Measurements from ENCODE around the gene PRCP.
A peak's percentile ranks its signal among the peaks of the same experiment; 100 is the strongest.
"Not testable (repeated sequence)": the region's sequence is repeated elsewhere in the genome, so short reads cannot be mapped to it uniquely, and the experiment has no call there.

Gene PRCP

GRCh38 chr11:82900277-82901164, at the start of gene PRCP:
PRCP (minus strand) TSS chr11:82900430; CDS start chr11:82900402, 28 bp downstream.
- Histone ChIP-seq H3K4me1 (ENCODE audit: control insufficient read depth, insufficient read depth, low read length) (no peaks in the 10 kb centered on the region), H3K4me3 (ENCODE audit: low read length) (peak within 1 kb of the TSS; percentile 74), H3K9me3 (ENCODE audit: control insufficient read depth, insufficient read depth, low read length) (no peaks in the 10 kb centered on the region), H3K27ac (ENCODE audit: low read length) (no peak within 1 kb of the TSS), H3K27me3 (ENCODE audit: control insufficient read depth, insufficient read depth, low read length) (no peaks in the 10 kb centered on the region), H3K36me3 (ENCODE audit: control insufficient read depth, insufficient read depth, low read length) (no peaks in the 10 kb centered on the region)
- no CpG with 5 or more reads among the region's 40 CpGs for WGBS (ENCODE audit: insufficient coverage, insufficient read length)
- peak; percentile 78 for DNase-seq (ENCODE audit: low read depth, low spot score)

DNA sequence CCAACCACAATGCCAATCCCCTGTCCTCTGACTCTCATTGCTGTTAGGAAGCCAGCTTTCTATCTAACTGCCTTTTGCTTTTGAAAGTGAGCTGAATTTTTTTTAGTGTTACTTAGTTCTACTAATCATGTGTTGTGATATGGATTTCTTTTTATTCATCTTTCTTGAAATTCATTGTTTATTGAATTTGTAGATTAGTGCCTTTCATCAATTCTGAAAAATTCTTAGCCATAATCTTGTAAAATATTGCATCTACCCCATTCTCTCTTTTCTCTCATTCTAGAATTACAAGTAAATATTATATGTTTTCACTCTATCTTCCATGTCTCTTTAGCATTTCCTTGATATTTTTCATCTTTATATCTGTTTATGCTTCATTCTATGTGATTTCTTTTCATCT, 49.1 kb upstream of the PRCP start:
- Histone ChIP-seq H3K27me3 (ENCODE audit: control insufficient read depth, insufficient read depth, low read length) (no peaks in the 10 kb centered on the region), H3K27ac (ENCODE audit: low read length) (no peak overlapping the region), H3K36me3 (ENCODE audit: control insufficient read depth, insufficient read depth, low read length) (no peaks in the 10 kb centered on the region), H3K9me3 (ENCODE audit: control insufficient read depth, insufficient read depth, low read length) (no peaks in the 10 kb centered on the region), H3K4me1 (ENCODE audit: control insufficient read depth, insufficient read depth, low read length) (no peaks in the 10 kb centered on the region), H3K4me3 (ENCODE audit: low read length) (no peak overlapping the region)
- DNase-seq (ENCODE audit: low read depth, low spot score), result no peak

GRCh38 chr11:82945682-82946081, 45.5 kb upstream of the PRCP start:
- H3K36me3 ChIP-seq (ENCODE audit: control insufficient read depth, insufficient read depth, low read length), result no peaks in the 10 kb centered on the region
- no peaks in the 10 kb centered on the region; the same call in 1 of the 2 replicates for H3K4me1 ChIP-seq (ENCODE audit: control insufficient read depth, insufficient read depth, low read length)
- no peak overlapping the region for H3K4me3 ChIP-seq (ENCODE audit: low read length)
- DNase-seq (ENCODE audit: low read depth, low spot score), result no peak
- no peaks in the 10 kb centered on the region for H3K9me3 ChIP-seq (ENCODE audit: control insufficient read depth, insufficient read depth, low read length)
- H3K27ac ChIP-seq (ENCODE audit: low read length), result no peak overlapping the region
- H3K27me3 ChIP-seq (ENCODE audit: control insufficient read depth, insufficient read depth, low read length), result no peaks in the 10 kb centered on the region

DNA sequence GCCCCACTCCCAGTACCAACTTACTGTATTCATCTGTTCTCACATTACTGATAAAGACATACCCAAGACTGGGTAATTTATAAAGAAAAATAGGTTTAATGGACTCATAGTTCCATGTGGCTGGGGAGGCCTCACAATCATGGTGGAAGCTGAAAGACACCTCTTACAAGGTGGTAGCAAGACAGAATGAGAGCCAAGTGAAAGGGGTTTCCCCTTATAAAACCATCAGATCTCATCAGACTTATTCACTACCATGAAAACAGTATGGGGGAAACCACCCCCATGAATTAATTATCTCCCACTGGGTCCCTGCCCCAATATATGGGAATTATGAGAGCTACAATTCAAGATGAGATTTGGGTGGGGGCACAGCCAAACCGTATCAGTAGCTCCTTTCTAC, 44.8 kb upstream of the PRCP start:
- not testable (repeated sequence) for H3K4me3 ChIP-seq (ENCODE audit: low read length); H3K36me3 ChIP-seq (ENCODE audit: control insufficient read depth, insufficient read depth, low read length); H3K27ac ChIP-seq (ENCODE audit: low read length); DNase-seq (ENCODE audit: low read depth, low spot score); H3K4me1 ChIP-seq (ENCODE audit: control insufficient read depth, insufficient read depth, low read length); H3K9me3 ChIP-seq (ENCODE audit: control insufficient read depth, insufficient read depth, low read length); H3K27me3 ChIP-seq (ENCODE audit: control insufficient read depth, insufficient read depth, low read length)
- no CpG with 5 or more reads among the region's 1 CpG for WGBS (ENCODE audit: insufficient coverage, insufficient read length)

DNA sequence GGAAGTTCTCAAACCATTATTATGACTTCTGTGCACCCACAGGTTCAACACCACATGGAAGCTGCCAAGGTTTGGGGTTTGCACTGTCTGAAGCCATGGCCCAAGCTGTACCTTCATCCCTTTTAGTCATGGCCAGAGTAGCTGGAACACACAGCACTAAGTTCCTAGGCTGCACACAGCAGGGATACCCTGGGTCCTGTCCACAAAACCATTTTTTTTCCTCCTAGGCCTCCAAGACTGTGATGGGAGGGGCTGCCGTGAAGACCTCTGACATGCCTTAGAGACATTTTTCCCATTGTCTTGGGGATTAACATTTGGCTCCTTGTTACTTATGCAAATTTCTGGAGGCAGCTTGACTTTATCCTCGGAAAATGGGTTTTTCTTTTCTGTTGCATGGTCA, 44.0 kb upstream of the PRCP start:
- H3K27ac ChIP-seq (ENCODE audit: low read length), result no peak overlapping the region
- WGBS (ENCODE audit: insufficient coverage, insufficient read length), result no CpG with 5 or more reads among the region's 2 CpGs
- no peak for DNase-seq (ENCODE audit: low read depth, low spot score)
- H3K4me3 ChIP-seq (ENCODE audit: low read length), result no peak overlapping the region
- H3K27me3 ChIP-seq (ENCODE audit: control insufficient read depth, insufficient read depth, low read length), result no peaks in the 10 kb centered on the region
- no peaks in the 10 kb centered on the region; the same call in 1 of the 2 replicates for H3K4me1 ChIP-seq (ENCODE audit: control insufficient read depth, insufficient read depth, low read length)
- H3K36me3 ChIP-seq (ENCODE audit: control insufficient read depth, insufficient read depth, low read length), result no peaks in the 10 kb centered on the region
- H3K9me3 ChIP-seq (ENCODE audit: control insufficient read depth, insufficient read depth, low read length), result no peaks in the 10 kb centered on the region

DNA sequence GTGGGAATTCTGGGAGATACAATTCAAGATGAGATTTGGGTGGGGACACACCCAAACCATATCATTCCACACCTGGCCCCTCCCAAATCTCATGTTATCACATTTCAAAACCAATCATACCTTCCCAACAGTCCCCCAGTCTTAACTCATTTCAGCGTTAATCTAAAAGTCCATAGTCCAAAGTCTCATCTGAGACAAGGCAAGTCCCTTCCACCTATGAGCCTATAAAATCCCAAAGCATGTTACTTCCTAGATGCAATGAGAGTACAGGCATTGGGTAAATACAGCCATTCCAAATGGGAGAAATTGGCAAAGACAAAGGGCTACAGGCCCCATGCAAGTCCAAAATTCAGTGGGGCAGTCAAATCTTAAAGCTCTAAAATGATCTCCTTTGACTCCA, 43.2 kb upstream of the PRCP start:
- H3K9me3 ChIP-seq (ENCODE audit: control insufficient read depth, insufficient read depth, low read length); H3K27me3 ChIP-seq (ENCODE audit: control insufficient read depth, insufficient read depth, low read length); H3K4me3 ChIP-seq (ENCODE audit: low read length); H3K27ac ChIP-seq (ENCODE audit: low read length); H3K36me3 ChIP-seq (ENCODE audit: control insufficient read depth, insufficient read depth, low read length); DNase-seq (ENCODE audit: low read depth, low spot score); H3K4me1 ChIP-seq (ENCODE audit: control insufficient read depth, insufficient read depth, low read length): not testable (repeated sequence)
- no CpG with 5 or more reads among the region's 1 CpG for WGBS (ENCODE audit: insufficient coverage, insufficient read length)

- H3K4me3 ChIP-seq (ENCODE audit: low read length), result no peak overlapping the region
- H3K4me1 ChIP-seq (ENCODE audit: control insufficient read depth, insufficient read depth, low read length), result no peaks in the 10 kb centered on the region; the same call in 1 of the 2 replicates
- no peaks in the 10 kb centered on the region for H3K36me3 ChIP-seq (ENCODE audit: control insufficient read depth, insufficient read depth, low read length)
- no peak for DNase-seq (ENCODE audit: low read depth, low spot score)
- H3K27ac ChIP-seq (ENCODE audit: low read length), result no peak overlapping the region
- no CpG with 5 or more reads among the region's 2 CpGs for WGBS (ENCODE audit: insufficient coverage, insufficient read length)
- no peaks in the 10 kb centered on the region for H3K27me3 ChIP-seq (ENCODE audit: control insufficient read depth, insufficient read depth, low read length)
- H3K9me3 ChIP-seq (ENCODE audit: control insufficient read depth, insufficient read depth, low read length), result no peaks in the 10 kb centered on the region
These were observed 42.1 kb upstream of the PRCP start for GRCh38 chr11:82942376-82942775.

- no peaks in the 10 kb centered on the region for H3K9me3 ChIP-seq (ENCODE audit: control insufficient read depth, insufficient read depth, low read length)
- no peaks in the 10 kb centered on the region; the same call in 1 of the 2 replicates for H3K4me1 ChIP-seq (ENCODE audit: control insufficient read depth, insufficient read depth, low read length)
- no peaks in the 10 kb centered on the region for H3K27me3 ChIP-seq (ENCODE audit: control insufficient read depth, insufficient read depth, low read length)
- H3K4me3 ChIP-seq (ENCODE audit: low read length), result no peak overlapping the region
- no peak overlapping the region for H3K27ac ChIP-seq (ENCODE audit: low read length)
- no peaks in the 10 kb centered on the region for H3K36me3 ChIP-seq (ENCODE audit: control insufficient read depth, insufficient read depth, low read length)
- WGBS (ENCODE audit: insufficient coverage, insufficient read length), result no CpG with 5 or more reads among the region's 2 CpGs
- DNase-seq (ENCODE audit: low read depth, low spot score), result no peak
These were observed 39.2 kb upstream of the PRCP start for GRCh38 chr11:82939456-82939855.

DNA sequence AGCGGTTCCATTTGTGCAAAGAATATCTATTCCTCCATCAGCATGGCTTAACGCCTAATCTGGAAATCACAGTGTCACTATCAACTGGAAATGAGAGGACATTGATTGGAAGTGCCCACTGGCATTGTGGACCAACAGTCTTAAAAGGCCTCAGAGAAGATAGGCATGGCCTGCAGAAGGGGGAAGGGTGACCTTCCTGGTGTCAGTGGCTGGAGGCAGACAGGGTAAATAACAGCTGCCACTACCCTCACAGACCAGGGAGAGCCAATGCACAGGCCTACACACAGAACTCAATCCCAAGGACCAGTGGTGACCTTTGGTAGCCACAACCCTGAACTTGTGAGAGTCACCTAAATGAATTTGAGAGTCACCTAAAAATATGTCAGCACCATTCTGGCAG, 37.3 kb upstream of the PRCP start:
- Histone ChIP-seq H3K27ac (ENCODE audit: low read length) (no peak overlapping the region), H3K4me3 (ENCODE audit: low read length) (no peak overlapping the region), H3K4me1 (ENCODE audit: control insufficient read depth, insufficient read depth, low read length) (no peaks in the 10 kb centered on the region; the same call in 1 of the 2 replicates), H3K27me3 (ENCODE audit: control insufficient read depth, insufficient read depth, low read length) (no peaks in the 10 kb centered on the region), H3K9me3 (ENCODE audit: control insufficient read depth, insufficient read depth, low read length) (no peaks in the 10 kb centered on the region), H3K36me3 (ENCODE audit: control insufficient read depth, insufficient read depth, low read length) (no peaks in the 10 kb centered on the region; the same call in 1 of the 2 replicates)
- WGBS (ENCODE audit: insufficient coverage, insufficient read length), result no CpG with 5 or more reads among the region's 2 CpGs
- no peak for DNase-seq (ENCODE audit: low read depth, low spot score)

DNA sequence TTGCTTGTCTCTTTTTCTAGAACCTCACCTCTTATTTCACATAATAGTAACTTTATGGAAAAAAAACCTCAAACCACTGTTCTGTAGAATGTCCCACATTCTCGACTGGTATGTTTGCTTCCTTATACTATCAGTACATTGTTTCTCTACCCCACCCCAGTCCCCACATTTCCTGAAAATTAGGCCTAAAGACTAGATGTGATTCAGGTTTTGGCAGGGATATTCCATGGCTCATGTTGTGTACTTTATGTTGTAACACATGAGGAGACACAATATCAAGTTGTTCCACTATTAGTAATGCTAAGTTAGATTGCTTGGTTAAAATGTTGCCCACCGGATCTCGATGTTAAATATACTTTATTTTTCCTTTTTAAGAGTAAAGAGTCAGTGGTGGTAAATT, 36.0 kb upstream of the PRCP start:
- DNase-seq (ENCODE audit: low read depth, low spot score), result no peak
- H3K27me3 ChIP-seq (ENCODE audit: control insufficient read depth, insufficient read depth, low read length), result no peaks in the 10 kb centered on the region
- H3K4me3 ChIP-seq (ENCODE audit: low read length), result no peak overlapping the region
- no peaks in the 10 kb centered on the region for H3K4me1 ChIP-seq (ENCODE audit: control insufficient read depth, insufficient read depth, low read length)
- H3K27ac ChIP-seq (ENCODE audit: low read length), result no peak overlapping the region
- WGBS (ENCODE audit: insufficient coverage, insufficient read length), result no CpG with 5 or more reads among the region's 3 CpGs
- H3K9me3 ChIP-seq (ENCODE audit: control insufficient read depth, insufficient read depth, low read length), result no peaks in the 10 kb centered on the region
- H3K36me3 ChIP-seq (ENCODE audit: control insufficient read depth, insufficient read depth, low read length), result no peaks in the 10 kb centered on the region; the same call in 1 of the 2 replicates

DNA sequence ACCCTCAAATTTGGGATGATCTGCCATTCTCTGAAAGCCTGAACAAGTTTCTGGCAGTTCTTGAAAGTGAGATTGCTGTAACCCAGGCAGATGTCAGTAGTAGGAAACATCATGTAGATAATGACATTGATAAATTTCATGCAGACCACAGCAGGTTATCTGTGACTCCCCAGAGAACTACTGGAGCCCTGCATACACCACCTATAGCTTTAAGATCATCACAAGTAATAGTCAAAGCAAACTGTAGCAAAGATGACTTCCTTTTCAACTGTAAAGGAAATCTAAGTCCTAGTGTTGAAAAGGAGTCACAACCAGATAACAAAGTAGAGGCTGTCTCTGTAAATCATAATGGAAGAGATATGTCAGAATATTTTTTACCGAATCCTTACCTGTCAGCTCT, 32.3 kb upstream of the PRCP start:
- Histone ChIP-seq H3K4me1 (ENCODE audit: control insufficient read depth, insufficient read depth, low read length) (no peaks in the 10 kb centered on the region), H3K4me3 (ENCODE audit: low read length) (no peak overlapping the region), H3K27ac (ENCODE audit: low read length) (no peak overlapping the region), H3K9me3 (ENCODE audit: control insufficient read depth, insufficient read depth, low read length) (no peaks in the 10 kb centered on the region), H3K36me3 (ENCODE audit: control insufficient read depth, insufficient read depth, low read length) (no peaks in the 10 kb centered on the region; the same call in 1 of the 2 replicates), H3K27me3 (ENCODE audit: control insufficient read depth, insufficient read depth, low read length) (no peaks in the 10 kb centered on the region)
- WGBS (ENCODE audit: insufficient coverage, insufficient read length), result no CpG with 5 or more reads among the region's 1 CpG
- no peak for DNase-seq (ENCODE audit: low read depth, low spot score)
